ENCODE measurements around the gene TMOD4.

Gene TMOD4

DNA sequence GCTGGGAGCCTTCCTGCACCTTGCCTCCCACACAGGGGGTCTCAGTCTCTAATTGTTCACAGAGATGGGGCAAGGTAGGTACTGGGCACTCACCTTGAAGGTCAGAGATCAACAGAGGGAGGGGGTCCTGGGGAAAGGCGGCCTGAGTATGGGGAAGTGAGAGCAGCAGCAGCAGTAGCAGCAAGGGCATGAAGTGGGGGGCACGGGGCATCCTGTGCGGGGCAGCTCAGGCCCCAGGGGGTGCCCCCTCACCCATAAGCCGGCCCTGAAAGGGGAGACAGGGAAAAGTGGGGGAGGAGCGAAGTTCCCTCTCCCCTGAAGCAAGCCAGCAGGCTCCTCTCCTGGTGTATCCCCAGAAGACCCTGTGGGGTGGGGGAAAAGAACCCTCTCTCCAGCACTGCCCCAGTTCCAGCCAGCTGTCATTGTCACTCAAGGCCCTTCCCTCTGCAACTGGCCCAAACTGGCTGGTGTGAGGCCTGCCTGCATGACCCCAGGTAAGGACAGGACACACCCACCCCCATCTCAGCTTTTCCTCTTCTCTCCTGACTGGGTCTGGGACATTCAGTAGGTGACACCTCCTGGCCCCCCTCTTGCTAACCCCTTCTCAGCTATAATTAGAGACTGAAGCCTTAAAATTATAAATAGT, 33.2 kb downstream of the TMOD4 start:
- DNase-seq (ENCODE audit: low read depth in 3 of 3): no peak

DNA sequence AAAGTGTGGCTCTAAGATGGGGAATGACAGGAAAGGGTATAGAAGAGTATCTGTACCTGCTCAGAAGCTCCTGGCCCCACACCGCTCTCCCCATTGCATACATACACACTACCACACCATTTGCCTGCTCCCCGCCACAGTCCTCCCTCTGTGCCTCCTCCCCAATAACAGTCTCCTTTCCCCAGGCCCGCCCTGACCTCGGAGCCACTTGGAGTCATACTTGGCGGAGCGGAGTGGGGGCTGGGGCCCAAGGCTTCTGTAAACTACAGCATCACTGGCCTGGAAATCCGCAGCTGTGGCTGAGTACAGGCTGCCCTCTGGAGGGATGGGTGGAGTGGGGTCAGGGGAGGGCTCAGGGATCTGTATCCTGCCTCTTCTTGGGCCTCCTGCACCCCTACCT, 38.0 kb downstream of the TMOD4 start:
- no peak for DNase-seq (ENCODE audit: low read depth in 3 of 3)

DNA sequence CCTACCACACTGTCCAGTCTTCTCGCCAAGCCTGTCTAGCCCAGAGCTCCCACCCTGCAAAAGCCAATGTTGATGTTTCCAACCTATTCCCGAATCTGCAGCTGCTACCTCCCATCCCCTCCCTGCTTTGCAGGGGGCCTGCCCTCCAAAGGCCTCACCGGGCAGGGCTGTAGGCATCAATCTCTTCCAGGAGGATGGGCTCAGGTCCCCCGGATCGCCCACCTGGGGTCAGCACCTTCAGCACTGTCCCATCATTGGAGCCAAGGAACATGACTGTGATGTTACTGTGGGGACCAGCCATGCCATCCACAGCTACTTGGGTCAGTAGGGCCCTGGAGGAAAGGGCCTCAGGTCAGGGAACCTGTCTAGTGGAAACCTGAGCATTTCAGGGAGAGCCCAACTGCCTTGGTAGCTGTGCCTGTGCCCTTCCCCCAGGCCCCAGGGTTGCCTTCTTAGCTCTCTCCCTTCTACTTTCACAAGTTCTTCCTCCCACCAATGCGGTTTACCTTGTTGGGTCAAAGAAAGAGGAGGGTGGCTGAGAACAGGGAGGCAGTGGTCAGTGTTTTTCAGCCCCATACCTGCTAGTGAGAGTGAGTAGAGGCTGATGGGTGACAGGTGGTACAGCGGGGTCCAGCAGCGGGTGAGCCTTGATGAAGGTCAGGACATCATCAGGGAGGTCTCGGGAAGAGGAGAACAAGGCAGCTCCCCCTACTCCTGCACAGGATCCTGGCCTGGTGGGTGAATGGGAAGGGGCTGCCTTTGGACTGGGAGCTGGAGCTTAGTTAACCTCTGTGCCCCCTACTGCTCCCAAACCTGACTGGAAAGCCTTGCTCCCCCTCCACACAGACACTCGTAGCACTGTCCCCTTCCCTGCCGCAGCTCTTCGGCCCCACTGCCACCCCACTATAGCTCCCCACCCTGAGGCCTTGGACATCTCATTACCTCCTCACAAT, 40.1 kb downstream of the TMOD4 start:
- no peak for DNase-seq (ENCODE audit: low read depth in 3 of 3)

DNA sequence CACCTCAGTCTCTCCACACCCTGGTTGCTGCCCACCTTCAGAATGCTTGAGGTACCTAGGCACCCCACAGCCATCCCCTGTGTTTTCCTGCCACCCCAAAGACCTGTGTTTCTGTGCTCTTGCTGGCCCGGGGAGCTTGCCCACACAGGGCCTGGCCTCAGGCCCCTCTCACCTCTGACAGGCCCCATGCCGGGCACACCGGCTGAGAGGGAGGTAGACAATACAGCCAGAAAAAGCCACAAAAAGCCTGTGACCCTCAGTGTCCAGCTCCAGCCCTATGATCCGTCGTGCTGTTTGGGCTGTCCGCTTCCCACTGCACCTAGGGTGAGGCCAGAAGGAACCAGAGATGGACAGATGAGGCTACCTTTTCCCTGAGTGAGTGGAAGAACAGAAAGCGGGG, 40.8 kb downstream of the TMOD4 start:
- no peak for DNase-seq (ENCODE audit: low read depth in 3 of 3)

DNA sequence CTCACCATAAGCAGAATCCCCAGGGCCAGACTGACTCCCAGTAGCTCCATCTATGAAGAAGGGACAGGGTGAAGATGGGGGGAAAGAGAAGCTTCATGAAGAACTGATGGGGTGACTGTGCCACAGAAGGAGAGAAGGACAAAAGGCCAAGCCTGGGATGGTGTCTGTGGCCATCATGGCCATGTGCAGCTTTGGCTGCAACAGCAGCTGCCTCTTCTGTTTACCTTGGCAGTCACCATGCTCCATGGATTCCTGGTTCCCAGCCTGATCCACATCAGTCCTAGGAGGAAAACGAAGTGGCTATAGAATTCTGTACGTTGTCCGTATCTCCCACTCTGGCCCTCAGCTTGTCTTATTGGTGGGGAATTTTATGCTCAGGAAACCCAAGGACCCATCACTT, 41.4 kb downstream of the TMOD4 start:
- no peak for DNase-seq (ENCODE audit: low read depth in 3 of 3)

DNA sequence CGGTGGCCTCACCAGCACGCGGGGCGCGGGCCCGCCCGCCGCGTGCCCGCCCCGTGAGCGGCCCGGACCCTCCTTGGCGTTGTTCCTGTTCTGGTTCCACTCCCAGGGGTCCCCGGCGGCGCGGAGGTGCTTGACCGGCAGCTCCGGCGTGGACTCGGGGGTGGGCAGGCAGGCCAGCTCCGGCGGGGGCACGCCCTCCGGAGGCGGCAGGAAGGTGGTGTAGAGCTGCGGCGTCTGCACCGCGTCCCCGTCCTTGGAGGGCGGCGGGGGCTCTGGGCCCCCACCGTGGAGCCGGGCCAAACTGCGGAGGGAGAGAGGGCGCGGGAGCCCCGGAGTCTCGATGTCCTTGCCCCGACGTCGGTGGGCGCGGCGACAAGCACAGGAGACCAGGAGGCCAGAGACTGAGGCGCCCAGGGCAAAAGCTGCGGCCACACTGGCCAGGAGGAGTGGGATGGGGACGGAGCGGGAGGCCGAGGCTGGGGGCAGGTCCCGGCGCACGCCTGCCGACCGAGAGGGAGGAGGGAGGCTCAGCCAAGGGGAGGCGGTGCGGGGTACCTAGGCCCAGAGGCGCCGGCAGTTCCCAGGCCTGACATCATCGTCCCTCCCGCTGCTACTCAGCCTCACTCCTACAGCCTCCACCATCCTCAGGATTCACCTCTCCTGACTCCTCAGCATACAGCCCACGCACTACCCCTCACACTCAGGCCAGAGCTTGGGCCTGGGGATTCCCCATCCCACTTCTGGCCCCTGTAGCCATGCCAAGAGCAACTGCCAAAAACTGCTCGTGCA, 42.6 kb downstream of the TMOD4 start:
- no peak for DNase-seq (ENCODE audit: low read depth in 3 of 3)

DNA sequence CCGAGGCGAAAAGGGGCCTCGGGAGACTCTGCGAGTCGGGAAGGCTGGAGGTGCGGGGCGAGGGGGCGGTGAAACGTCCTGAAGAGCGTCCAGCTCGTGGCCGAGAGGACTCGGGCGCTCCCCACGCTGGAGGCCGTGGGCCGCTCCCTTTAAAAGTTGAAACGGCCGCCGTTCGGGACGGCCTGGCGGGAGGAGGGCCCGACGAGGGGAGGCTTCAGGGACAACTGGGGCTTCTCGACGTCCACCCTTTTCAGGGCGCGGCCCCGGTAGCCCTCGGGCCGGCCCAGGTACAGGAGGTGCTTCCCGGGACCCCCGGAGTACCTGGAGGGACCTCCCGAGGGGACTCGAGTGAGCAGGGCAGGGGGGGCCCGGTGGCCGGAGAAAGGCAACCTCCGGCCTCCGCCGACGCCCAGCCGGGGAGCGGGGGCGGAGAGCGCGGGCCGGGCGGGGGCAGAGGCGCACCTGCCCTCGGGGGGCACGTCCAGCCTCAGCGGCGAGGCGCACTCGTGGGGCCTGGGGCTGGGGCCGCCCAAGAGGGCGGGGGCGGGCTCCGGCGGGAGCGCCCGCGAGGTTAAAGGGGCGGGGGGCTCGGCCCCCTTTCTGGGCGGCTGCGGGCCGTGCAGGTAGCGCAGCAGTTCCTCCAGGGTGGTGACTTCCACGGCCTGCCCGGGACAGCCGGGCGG, 43.3 kb downstream of the TMOD4 start:
- no peak for DNase-seq (ENCODE audit: low read depth in 3 of 3)

DNA sequence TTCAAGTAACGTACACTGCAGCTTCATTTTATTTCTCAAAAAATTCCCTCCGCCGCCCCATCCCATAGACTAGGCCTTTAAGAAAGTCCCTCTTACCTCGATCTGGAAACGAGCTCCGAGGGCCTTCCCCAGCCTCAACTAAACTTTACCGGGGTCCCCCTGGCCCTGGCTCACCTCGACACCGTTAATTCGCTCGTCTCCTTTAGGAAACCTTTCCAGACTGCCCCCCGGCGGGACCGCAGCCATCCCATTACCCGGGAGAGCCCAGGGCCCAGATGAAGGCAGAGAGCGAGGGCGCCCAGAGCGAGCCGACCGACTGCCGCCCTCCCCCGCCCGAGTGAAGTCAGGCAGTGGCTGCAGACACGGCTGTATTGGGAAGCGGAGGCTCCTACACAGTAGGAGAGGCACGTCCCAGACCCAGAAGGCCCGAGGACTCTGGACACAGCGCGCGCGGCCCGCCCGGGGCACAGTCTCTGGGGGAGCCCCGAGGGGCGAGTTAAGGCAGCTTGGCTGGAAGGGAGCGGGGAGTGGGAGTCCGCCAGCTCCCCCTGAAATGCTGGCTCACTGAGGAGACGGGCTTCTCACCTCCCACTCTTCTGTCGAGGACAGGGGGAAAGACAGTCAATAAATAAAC, 44.0 kb downstream of the TMOD4 start:
- no peak for DNase-seq (ENCODE audit: low read depth in 3 of 3)

DNA sequence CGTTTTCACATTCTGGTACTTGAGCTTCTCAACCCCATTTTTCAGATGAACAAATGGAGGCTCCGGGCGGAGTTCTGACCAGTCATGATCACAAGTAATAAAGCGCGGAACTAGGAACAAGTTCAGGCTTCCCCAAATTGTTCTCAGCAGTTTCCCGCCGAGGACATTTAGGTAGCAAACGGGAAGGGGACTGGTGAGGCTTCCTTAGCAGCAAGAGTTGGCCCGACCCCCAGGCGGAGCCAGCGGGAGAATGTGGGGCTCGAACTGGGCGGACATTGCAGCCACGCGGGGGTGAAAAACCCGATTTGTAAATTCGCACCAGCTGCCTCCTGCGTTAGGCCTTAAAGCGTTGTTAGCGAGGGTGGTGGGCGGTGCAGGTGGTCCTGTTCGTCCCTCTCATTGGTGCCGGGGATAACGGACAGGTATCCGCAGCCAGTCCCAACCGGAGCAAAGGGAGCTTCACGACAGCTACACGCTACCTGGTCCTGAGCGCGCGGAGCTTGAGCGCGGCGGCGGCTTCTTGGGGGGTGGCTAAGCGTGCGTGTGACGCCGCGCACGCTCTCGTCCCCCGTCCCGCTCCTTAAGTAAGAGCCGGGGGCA, 44.7 kb downstream of the TMOD4 start:
- DNase-seq (ENCODE audit: low read depth in 3 of 3): peak; percentile 69 to 82 (median 77)

DNA sequence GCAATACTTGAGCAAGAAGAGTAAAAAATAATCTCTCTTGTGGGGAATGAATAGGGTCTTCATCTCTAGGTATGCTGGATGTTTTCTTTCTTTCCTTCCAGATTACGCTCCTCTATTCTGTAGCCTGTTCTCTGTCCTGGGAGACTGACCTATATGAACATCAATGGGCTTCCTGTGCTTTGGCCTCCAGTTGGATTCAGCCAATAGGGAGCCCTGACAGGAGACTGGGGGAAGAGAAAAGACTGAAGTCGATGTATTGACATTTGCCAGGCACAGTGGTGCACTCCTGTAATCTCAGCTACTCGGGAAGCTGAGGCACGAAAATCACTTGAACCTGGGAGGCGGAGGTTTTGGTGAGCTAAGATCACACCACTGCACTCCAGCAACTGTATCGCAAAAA, 47.0 kb downstream of the TMOD4 start:
- DNase-seq (ENCODE audit: low read depth in 3 of 3): no peak

DNA sequence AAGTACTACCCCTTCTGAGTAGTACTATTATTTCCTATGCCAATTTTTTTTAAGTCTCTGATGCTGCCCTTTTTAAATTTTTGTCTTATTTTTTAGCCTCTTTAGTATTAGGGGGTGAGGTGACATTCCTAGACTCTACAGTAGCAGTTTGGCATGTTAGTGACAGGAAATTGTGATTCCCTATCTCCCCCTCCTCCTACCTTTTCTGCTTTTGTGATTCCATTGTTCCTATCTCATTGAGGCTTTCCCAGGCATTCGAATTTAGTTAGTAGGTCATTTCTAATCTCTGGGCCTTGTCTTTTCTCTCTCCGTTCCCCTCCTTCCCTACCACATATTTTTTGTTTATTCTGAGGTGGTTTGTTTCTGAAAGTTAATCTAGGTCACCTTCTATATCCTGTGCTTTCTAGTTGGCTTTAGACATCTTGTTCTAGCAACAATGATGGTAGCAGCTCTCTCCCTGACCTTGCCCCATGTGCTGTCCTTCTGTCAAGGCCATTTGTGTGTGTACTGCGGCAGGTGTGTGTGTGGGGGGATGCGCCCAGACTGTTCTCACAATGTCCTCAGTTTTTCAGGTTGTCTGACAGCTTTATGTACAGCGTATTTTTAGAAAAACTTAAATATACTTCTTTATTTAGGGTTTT, 50.9 kb downstream of the TMOD4 start:
- DNase-seq (ENCODE audit: low read depth in 3 of 3): no peak

All from stimulated activated CD4-positive, alpha-beta T cell treated with anti-CD3 and anti-CD28 coated beads, TNF-alpha, amount 100 ng/mL, for 24 hours (primary cell).